ENCODE data around the gene TPRX1.
"Not testable (repeated sequence)": the region's sequence is repeated elsewhere in the genome, so short reads cannot be mapped to it uniquely, and the experiment has no call there.

The TPRX1 gene

GRCh38 chr19:47820410-47820809 lies 16.1 kb upstream of the TPRX1 start:
- no peak overlapping the region for H3K4ac ChIP-seq (ENCODE audit: low read depth, low read length)
- H3K4me3 ChIP-seq (ENCODE audit: low read length) = no peak overlapping the region
- no peaks in the 10 kb centered on the region for H3K36me3 ChIP-seq (ENCODE audit: control insufficient read depth, insufficient read depth, low read length)
- no peak overlapping the region for H4K8ac ChIP-seq (ENCODE audit: low read depth, low read length)
- H2AK5ac ChIP-seq (ENCODE audit: low read length) = no peak overlapping the region
- H4K5ac ChIP-seq (ENCODE audit: low read length) = no peak overlapping the region
- peak overlapping the region; percentile 53 for H3K56ac ChIP-seq (ENCODE audit: low read length)
- WGBS (ENCODE audit: extremely low coverage, insufficient coverage, low lambda C conversion rate) = no CpG with 5 or more reads among the region's 2 CpGs
- H3K9ac ChIP-seq (ENCODE audit: low read length) = no peak overlapping the region
- no peak overlapping the region for H2BK120ac ChIP-seq (ENCODE audit: low read depth, low read length)
- no peak overlapping the region for H3K18ac ChIP-seq (ENCODE audit: low read length)
- no peak for DNase-seq
- no peak overlapping the region for H3K27ac ChIP-seq (ENCODE audit: low read depth, low read length)
- peaks cover 3% of the 10 kb centered on the region for H3K4me1 ChIP-seq (ENCODE audit: control insufficient read depth, low read depth, low read length)
- no peaks in the 10 kb centered on the region for H3K79me2 ChIP-seq (ENCODE audit: control insufficient read depth, insufficient read depth, low read length)
- H2BK15ac ChIP-seq (replicated peaks; ENCODE audit: low read depth) = no peak overlapping the region
- H3K27me3 ChIP-seq (ENCODE audit: insufficient read depth, low read length, poor library complexity) = no peaks in the 10 kb centered on the region
- no peaks in the 10 kb centered on the region for H3K79me1 ChIP-seq (ENCODE audit: low read length)
- no peak overlapping the region for H3K23ac ChIP-seq (ENCODE audit: low read length)
- H2BK5ac ChIP-seq (ENCODE audit: low read length) = no peak overlapping the region
- H3K4me2 ChIP-seq (ENCODE audit: low read length) = no peak overlapping the region

DNA sequence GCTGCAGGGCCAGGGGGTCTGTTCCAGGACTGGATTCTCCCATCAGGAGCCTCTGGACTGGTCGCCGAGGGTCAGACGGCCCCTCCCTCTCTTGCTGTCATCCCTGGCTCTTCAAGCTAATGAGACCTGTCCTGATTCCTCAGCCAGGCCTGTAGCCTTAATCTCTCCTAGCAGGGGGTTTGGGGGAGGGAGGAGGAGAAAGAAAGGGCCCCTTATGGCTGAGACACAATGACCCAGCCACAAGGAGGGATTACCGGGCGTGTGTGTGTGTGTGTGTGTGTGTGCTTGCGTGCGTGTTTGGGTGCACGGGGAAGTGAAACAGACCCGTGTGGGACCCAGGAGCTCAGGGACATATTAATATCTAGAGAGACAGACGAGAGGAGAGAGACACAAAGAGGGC lies 15.5 kb upstream of the TPRX1 start:
- H3K4me2 ChIP-seq (ENCODE audit: low read length) = no peak overlapping the region
- no peak overlapping the region for H3K18ac ChIP-seq (ENCODE audit: low read length)
- DNase-seq = peak; percentile 92
- no peaks in the 10 kb centered on the region for H3K27me3 ChIP-seq (ENCODE audit: insufficient read depth, low read length, poor library complexity)
- no peak overlapping the region for H2BK120ac ChIP-seq (ENCODE audit: low read depth, low read length)
- no peak overlapping the region for H4K8ac ChIP-seq (ENCODE audit: low read depth, low read length)
- H3K4ac ChIP-seq (ENCODE audit: low read depth, low read length) = no peak overlapping the region
- no peak overlapping the region for H3K56ac ChIP-seq (ENCODE audit: low read length)
- H3K23ac ChIP-seq (ENCODE audit: low read length) = no peak overlapping the region
- H3K79me2 ChIP-seq (ENCODE audit: control insufficient read depth, insufficient read depth, low read length) = no peaks in the 10 kb centered on the region
- no peak overlapping the region for H2BK15ac ChIP-seq (replicated peaks; ENCODE audit: low read depth)
- no CpG with 5 or more reads among the region's 10 CpGs for WGBS (ENCODE audit: extremely low coverage, insufficient coverage, low lambda C conversion rate)
- peaks cover 3% of the 10 kb centered on the region for H3K4me1 ChIP-seq (ENCODE audit: control insufficient read depth, low read depth, low read length)
- H3K27ac ChIP-seq (ENCODE audit: low read depth, low read length) = no peak overlapping the region
- no peak overlapping the region for H2BK5ac ChIP-seq (ENCODE audit: low read length)
- no peaks in the 10 kb centered on the region for H3K79me1 ChIP-seq (ENCODE audit: low read length)
- no peaks in the 10 kb centered on the region for H3K36me3 ChIP-seq (ENCODE audit: control insufficient read depth, insufficient read depth, low read length)
- no peak overlapping the region for H2AK5ac ChIP-seq (ENCODE audit: low read length)
- H4K5ac ChIP-seq (ENCODE audit: low read length) = no peak overlapping the region
- H3K4me3 ChIP-seq (ENCODE audit: low read length) = no peak overlapping the region
- H3K9ac ChIP-seq (ENCODE audit: low read length) = no peak overlapping the region

GRCh38 chr19:47818221-47818620 lies 13.9 kb upstream of the TPRX1 start:
- H3K56ac ChIP-seq (ENCODE audit: low read length); H4K8ac ChIP-seq (ENCODE audit: low read depth, low read length); H2BK5ac ChIP-seq (ENCODE audit: low read length); H3K36me3 ChIP-seq (ENCODE audit: control insufficient read depth, insufficient read depth, low read length); H3K4ac ChIP-seq (ENCODE audit: low read depth, low read length); H3K18ac ChIP-seq (ENCODE audit: low read length); H3K4me3 ChIP-seq (ENCODE audit: low read length); H2BK15ac ChIP-seq (replicated peaks; ENCODE audit: low read depth); H3K23ac ChIP-seq (ENCODE audit: low read length); H3K79me1 ChIP-seq (ENCODE audit: low read length); H3K4me1 ChIP-seq (ENCODE audit: control insufficient read depth, low read depth, low read length); H3K9ac ChIP-seq (ENCODE audit: low read length); H3K79me2 ChIP-seq (ENCODE audit: control insufficient read depth, insufficient read depth, low read length); H4K5ac ChIP-seq (ENCODE audit: low read length); H2AK5ac ChIP-seq (ENCODE audit: low read length); H2BK120ac ChIP-seq (ENCODE audit: low read depth, low read length); DNase-seq; H3K4me2 ChIP-seq (ENCODE audit: low read length); H3K27ac ChIP-seq (ENCODE audit: low read depth, low read length); H3K27me3 ChIP-seq (ENCODE audit: insufficient read depth, low read length, poor library complexity): not testable (repeated sequence)
- WGBS (ENCODE audit: extremely low coverage, insufficient coverage, low lambda C conversion rate) = no CpG with 5 or more reads among the region's 1 CpG

GRCh38 chr19:47816270-47816669 lies 11.9 kb upstream of the TPRX1 start:
- not testable (repeated sequence) for H3K4ac ChIP-seq (ENCODE audit: low read depth, low read length)

GRCh38 chr19:47813995-47814328 lies 9.6 kb upstream of the TPRX1 start:
- H3K79me2 ChIP-seq (ENCODE audit: control insufficient read depth, insufficient read depth, low read length) = no peaks in the 10 kb centered on the region
- no peak overlapping the region for H3K4me2 ChIP-seq (ENCODE audit: low read length)
- H3K36me3 ChIP-seq (ENCODE audit: control insufficient read depth, insufficient read depth, low read length) = no peaks in the 10 kb centered on the region
- H3K4me1 ChIP-seq (ENCODE audit: control insufficient read depth, low read depth, low read length) = no peaks in the 10 kb centered on the region
- H2BK120ac ChIP-seq (ENCODE audit: low read depth, low read length) = no peak overlapping the region
- H3K9ac ChIP-seq (ENCODE audit: low read length) = no peak overlapping the region
- no peak overlapping the region for H4K8ac ChIP-seq (ENCODE audit: low read depth, low read length)
- H3K27ac ChIP-seq (ENCODE audit: low read depth, low read length) = no peak overlapping the region
- H3K23ac ChIP-seq (ENCODE audit: low read length) = no peak overlapping the region
- H3K56ac ChIP-seq (ENCODE audit: low read length) = peak overlapping the region; percentile 49
- no peak overlapping the region for H3K4me3 ChIP-seq (ENCODE audit: low read length)
- H4K5ac ChIP-seq (ENCODE audit: low read length) = no peak overlapping the region
- no peak overlapping the region for H3K18ac ChIP-seq (ENCODE audit: low read length)
- H3K79me1 ChIP-seq (ENCODE audit: low read length) = no peaks in the 10 kb centered on the region
- no peak overlapping the region for H2BK5ac ChIP-seq (ENCODE audit: low read length)
- H3K27me3 ChIP-seq (ENCODE audit: insufficient read depth, low read length, poor library complexity) = no peaks in the 10 kb centered on the region
- no peak overlapping the region for H2AK5ac ChIP-seq (ENCODE audit: low read length)
- H3K4ac ChIP-seq (ENCODE audit: low read depth, low read length) = no peak overlapping the region
- DNase-seq = no peak
- H2BK15ac ChIP-seq (replicated peaks; ENCODE audit: low read depth) = no peak overlapping the region
- no CpG with 5 or more reads among the region's 7 CpGs for WGBS (ENCODE audit: extremely low coverage, insufficient coverage, low lambda C conversion rate)

More at GRCh38 chr19:47816270-47816669, 11.9 kb upstream of the TPRX1 start:
- H3K36me3 ChIP-seq (ENCODE audit: control insufficient read depth, insufficient read depth, low read length); H3K27me3 ChIP-seq (ENCODE audit: insufficient read depth, low read length, poor library complexity); H4K8ac ChIP-seq (ENCODE audit: low read depth, low read length); H4K5ac ChIP-seq (ENCODE audit: low read length); H3K18ac ChIP-seq (ENCODE audit: low read length); H3K4me1 ChIP-seq (ENCODE audit: control insufficient read depth, low read depth, low read length); H3K56ac ChIP-seq (ENCODE audit: low read length); H2BK120ac ChIP-seq (ENCODE audit: low read depth, low read length); H3K23ac ChIP-seq (ENCODE audit: low read length); H3K9ac ChIP-seq (ENCODE audit: low read length); H3K4me2 ChIP-seq (ENCODE audit: low read length); H3K79me2 ChIP-seq (ENCODE audit: control insufficient read depth, insufficient read depth, low read length); DNase-seq; H2BK5ac ChIP-seq (ENCODE audit: low read length); H3K4me3 ChIP-seq (ENCODE audit: low read length); H3K79me1 ChIP-seq (ENCODE audit: low read length); H2AK5ac ChIP-seq (ENCODE audit: low read length); H2BK15ac ChIP-seq (replicated peaks; ENCODE audit: low read depth); H3K27ac ChIP-seq (ENCODE audit: low read depth, low read length): not testable (repeated sequence)
- no CpG with 5 or more reads among the region's 8 CpGs for WGBS (ENCODE audit: extremely low coverage, insufficient coverage, low lambda C conversion rate)

DNA sequence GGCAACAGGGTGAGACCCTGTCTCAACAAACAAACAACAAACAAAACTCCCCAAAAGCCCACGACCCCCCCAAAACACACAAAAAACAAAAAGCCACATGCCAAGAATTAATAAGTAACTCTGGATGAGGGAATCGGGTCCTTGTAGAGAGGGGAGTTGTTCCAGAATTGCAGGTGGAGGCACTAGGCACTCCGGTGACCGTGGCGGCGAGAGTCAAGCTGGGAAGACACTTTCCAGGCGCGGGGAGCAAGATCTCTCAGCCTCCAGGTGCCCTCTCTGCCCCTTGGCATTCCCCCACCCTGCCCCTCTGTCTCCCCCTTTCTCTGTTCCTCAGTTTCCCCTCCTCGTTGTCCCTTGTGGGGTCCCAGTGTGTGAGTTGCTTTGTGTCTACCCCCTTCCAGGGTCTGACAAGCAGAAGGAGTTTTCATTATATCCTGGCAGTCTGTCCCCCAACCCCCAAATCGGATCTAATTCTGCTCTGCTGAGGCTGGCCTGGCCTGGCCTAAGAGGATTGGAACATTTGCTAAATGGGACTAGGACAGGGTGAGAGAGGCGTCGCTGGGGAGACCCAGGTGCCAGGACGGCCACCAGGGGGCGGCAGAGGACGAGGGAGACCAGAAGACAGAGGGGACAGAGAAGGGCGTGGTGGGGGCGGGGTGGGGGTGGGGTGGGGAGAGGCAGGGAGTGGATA lies 9.1 kb upstream of the TPRX1 start:
- H3K4me1 ChIP-seq (ENCODE audit: control insufficient read depth, low read depth, low read length) = no peaks in the 10 kb centered on the region
- no peak overlapping the region for H3K27ac ChIP-seq (ENCODE audit: low read depth, low read length)
- no peak overlapping the region for H4K5ac ChIP-seq (ENCODE audit: low read length)
- DNase-seq = peak; percentile 89
- H3K9ac ChIP-seq (ENCODE audit: low read length) = no peak overlapping the region
- no peaks in the 10 kb centered on the region for H3K79me2 ChIP-seq (ENCODE audit: control insufficient read depth, insufficient read depth, low read length)
- no peak overlapping the region for H3K18ac ChIP-seq (ENCODE audit: low read length)
- no peaks in the 10 kb centered on the region for H3K79me1 ChIP-seq (ENCODE audit: low read length)
- H3K4ac ChIP-seq (ENCODE audit: low read depth, low read length) = no peak overlapping the region
- H3K36me3 ChIP-seq (ENCODE audit: control insufficient read depth, insufficient read depth, low read length) = no peaks in the 10 kb centered on the region
- no CpG with 5 or more reads among the region's 17 CpGs for WGBS (ENCODE audit: extremely low coverage, insufficient coverage, low lambda C conversion rate)
- H3K27me3 ChIP-seq (ENCODE audit: insufficient read depth, low read length, poor library complexity) = no peaks in the 10 kb centered on the region
- H3K56ac ChIP-seq (ENCODE audit: low read length) = no peak overlapping the region
- H2BK120ac ChIP-seq (ENCODE audit: low read depth, low read length) = no peak overlapping the region
- H3K4me2 ChIP-seq (ENCODE audit: low read length) = no peak overlapping the region
- no peak overlapping the region for H3K4me3 ChIP-seq (ENCODE audit: low read length)
- H3K23ac ChIP-seq (ENCODE audit: low read length) = no peak overlapping the region
- H4K8ac ChIP-seq (ENCODE audit: low read depth, low read length) = no peak overlapping the region
- no peak overlapping the region for H2BK15ac ChIP-seq (replicated peaks; ENCODE audit: low read depth)
- H2AK5ac ChIP-seq (ENCODE audit: low read length) = no peak overlapping the region
- H2BK5ac ChIP-seq (ENCODE audit: low read length) = no peak overlapping the region

All from mesendoderm (in vitro differentiated cells).